H1 (cell line): ENCODE measurements around the gene C17orf50. TPM values are rescaled to one million over a fixed set of nuclear protein-coding genes. Genes with fewer than 3 reads are reported as not detected.

Experiments used
- BRCA1 ChIP-seq: IDR thresholded peaks from 2 replicates; pipeline ENCODE4 v1.6.1; 2012; ENCODE audit warnings: low read depth, low read length, improper control_type of control experiment
- CTBP2 ChIP-seq: IDR thresholded peaks from 2 replicates; pipeline ENCODE4 v1.7.0; 2011; ENCODE audit warnings: borderline replicate concordance, mild to moderate bottlenecking, moderate library complexity, mixed read lengths, low read length; ENCODE audit not compliant: insufficient read depth, insufficient read length
- FOSL1 ChIP-seq: IDR thresholded peaks from 2 replicates; pipeline ENCODE4 v1.6.1; 2011; ENCODE audit warnings: mild to moderate bottlenecking, low read depth, low read length, moderate library complexity; ENCODE audit not compliant: insufficient read depth
- GABPA ChIP-seq: IDR thresholded peaks from 2 replicates; pipeline ENCODE4 v1.6.1; 2011; ENCODE audit warnings: mild to moderate bottlenecking, low read length, moderate library complexity, borderline replicate concordance; ENCODE audit not compliant: insufficient read depth
- HDAC2 ChIP-seq, 2 experiments: fragments of 300-600 bp in 1 of 2; sonication (generic) in 1 of 2; IDR thresholded peaks; 2 replicates each; pipeline ENCODE4 v1.6.1; 2011 to 2012; ENCODE audit warnings: low read depth in 2 of 2, low read length in 2 of 2, mild to moderate bottlenecking in 2 of 2, moderate library complexity in 2 of 2, borderline replicate concordance in 1 of 2, inconsistent platforms in 1 of 2
- JUN ChIP-seq: IDR thresholded peaks from 2 replicates; pipeline ENCODE4 v1.6.1; 2011; ENCODE audit warnings: low read depth, mild to moderate bottlenecking, improper control_type of control experiment, low read length
- MAFK ChIP-seq: IDR thresholded peaks from 2 replicates; pipeline ENCODE4 v1.6.1; 2012; ENCODE audit warnings: low read depth, mild to moderate bottlenecking, improper control_type of control experiment, low read length
- NRF1 ChIP-seq: IDR thresholded peaks from 2 replicates; pipeline ENCODE4 v1.6.1; 2011; ENCODE audit warnings: mild to moderate bottlenecking, low read depth, low read length, improper control_type of control experiment
- PHF8 ChIP-seq: fragments of 200-600 bp; sonication (generic); conservative IDR thresholded peaks from 2 replicates; pipeline ENCODE4 v1.7.1; 2012; ENCODE audit warnings: low read depth, mild to moderate bottlenecking, inconsistent platforms, low read length, moderate library complexity
- POU5F1 ChIP-seq: IDR thresholded peaks from 2 replicates; pipeline ENCODE4 v1.6.1; 2011; ENCODE audit warnings: low read depth, mild to moderate bottlenecking, low read length, moderate library complexity
- RFX5 ChIP-seq: IDR thresholded peaks from 2 replicates; pipeline ENCODE4 v1.6.1; 2011; ENCODE audit warnings: low read depth, low read length, improper control_type of control experiment, borderline replicate concordance
- SP1 ChIP-seq: IDR thresholded peaks from 2 replicates; pipeline ENCODE4 v1.6.1; 2011; ENCODE audit warnings: low read depth, low read length
- TAF7 ChIP-seq: optimal IDR thresholded peaks from 2 replicates; pipeline ENCODE3; 2011; ENCODE audit warnings: low read depth, mild to moderate bottlenecking, inconsistent platforms, low read length, moderate library complexity, borderline replicate concordance
- TBP ChIP-seq: IDR thresholded peaks from 2 replicates; pipeline ENCODE4 v1.6.1; 2011; ENCODE audit warnings: low read depth, low read length, improper control_type of control experiment
- TCF12 ChIP-seq: IDR thresholded peaks from 2 replicates; pipeline ENCODE4 v1.6.1; 2011; ENCODE audit warnings: low read depth, mild to moderate bottlenecking, low read length
- polyA plus RNA-seq, 7 experiments: library from polyadenylated mRNA; depleted of rRNA in 3 of 7; stranded (reverse) in 5 of 7; unstranded in 2 of 7; fragments of >200 nt in 5 of 7; fragments of 200-250 nt in 2 of 7; gene quantifications; 1 replicate in 5 of 7; 2 replicates in 1 of 7; 4 replicates in 1 of 7; pipeline versions ENCODE4 v1.2.1 to v1.2.3, GENCODE V29; 2011 to 2013; ENCODE audit warnings: missing spikeins in 2 of 7, mixed read lengths in 2 of 7
- total RNA-seq: library from RNA; stranded (reverse); fragmentation: NEBNext Ultra II Directional; extraction: Animal tissue kit (Norgen Biotek cat#: 25700); gene quantifications from 2 replicates; pipeline ENCODE4 v1.2.1, GENCODE V29; 2021
- TF ChIP-seq, protein P1 (sequence below): IDR thresholded peaks from 2 replicates; pipeline ENCODE4 v1.6.1; 2012; ENCODE audit warnings: inconsistent platforms
- TF ChIP-seq, protein P2 (sequence below): IDR thresholded peaks from 2 replicates; pipeline ENCODE4 v1.6.1; 2012; ENCODE audit warnings: low read length, inconsistent platforms
- TF ChIP-seq, protein P3 (sequence below): IDR thresholded peaks from 2 replicates; pipeline ENCODE4 v1.6.1; 2011; ENCODE audit warnings: low read length, improper control_type of control experiment
- TF ChIP-seq, protein P4 (sequence below): IDR thresholded peaks from 2 replicates; pipeline ENCODE4 v1.6.1; 2012; ENCODE audit warnings: inconsistent platforms

Gene C17orf50
- total and polyA plus RNA-seq, 2 of the 8 experiments (the other 6 are each of a cell fraction or from before 2014, with no cell fraction given) = 0.12 TPM; not detected in 1

DNA sequence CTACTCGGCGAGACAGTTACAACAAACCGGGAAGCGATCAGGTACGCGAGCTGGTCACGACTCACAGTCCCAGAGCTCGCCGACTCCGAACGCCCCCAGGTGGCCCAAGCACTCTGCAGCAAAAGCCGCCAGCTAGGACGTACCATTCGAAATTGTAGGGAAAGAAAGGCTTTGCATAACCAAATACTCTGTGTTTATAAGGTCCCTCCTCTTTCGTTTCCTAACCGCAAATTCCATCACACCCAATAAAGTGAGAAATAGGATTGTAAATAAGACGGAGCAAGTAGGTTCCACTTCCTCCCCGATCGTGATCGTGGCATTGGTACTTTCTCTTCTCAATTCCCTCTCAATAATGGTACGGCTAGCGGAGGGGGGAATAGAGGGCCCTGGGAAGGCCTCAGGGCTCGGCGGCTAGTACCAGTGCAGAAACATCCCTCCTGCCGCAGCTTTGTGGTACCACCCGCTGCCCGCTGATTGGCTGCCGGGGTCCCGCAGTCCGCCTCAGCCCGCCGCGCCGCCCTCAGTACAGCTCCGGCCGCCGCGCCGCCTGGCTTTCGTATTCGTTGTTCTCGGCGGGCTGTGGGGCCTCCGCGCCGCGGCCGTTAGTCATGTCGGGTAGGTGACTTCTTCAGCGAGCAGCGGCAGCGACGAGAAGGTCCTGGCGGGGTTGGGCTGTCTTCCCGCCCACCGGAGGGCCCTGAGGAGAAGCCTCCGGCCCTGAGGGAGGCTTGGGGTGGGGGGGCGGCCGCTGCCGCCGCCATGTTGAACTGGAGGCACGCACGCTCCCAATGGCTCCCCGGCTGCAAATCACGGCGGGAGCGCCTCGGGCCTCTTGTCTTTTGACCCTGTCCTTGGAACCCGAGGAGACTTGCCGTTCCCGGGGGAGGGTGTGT, 48.5 kb downstream of the C17orf50 start, which contains the start of gene TAF15 (continued):
- no peak for TF ChIP-seq HDAC2 (IDR thresholded peaks at IDR 0.05; ENCODE audit: borderline replicate concordance in 1 of 2, low read depth in 2 of 2, low read length in 2 of 2)
- TF ChIP-seq PHF8 = peak; percentile 100
- TF ChIP-seq POU5F1 = no peak
- peak; percentile 99 for TF ChIP-seq TAF7
- TF ChIP-seq FOSL1 = peak; percentile 7; the same call in 1 of the 2 replicates
- no peak for TF ChIP-seq NRF1
- TF ChIP-seq MAFK = no peak
- no peak for TF ChIP-seq RFX5
- no peak for TF ChIP-seq TCF12
- TF ChIP-seq, protein P1, sequence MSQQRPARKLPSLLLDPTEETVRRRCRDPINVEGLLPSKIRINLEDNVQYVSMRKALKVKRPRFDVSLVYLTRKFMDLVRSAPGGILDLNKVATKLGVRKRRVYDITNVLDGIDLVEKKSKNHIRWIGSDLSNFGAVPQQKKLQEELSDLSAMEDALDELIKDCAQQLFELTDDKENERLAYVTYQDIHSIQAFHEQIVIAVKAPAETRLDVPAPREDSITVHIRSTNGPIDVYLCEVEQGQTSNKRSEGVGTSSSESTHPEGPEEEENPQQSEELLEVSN = peak; percentile 60; the same call in 1 of the 2 replicates
- no peak for TF ChIP-seq CTBP2
- TF ChIP-seq TBP = peak; percentile 96
- peak; percentile 59 for TF ChIP-seq BRCA1
- TF ChIP-seq, protein P2, sequence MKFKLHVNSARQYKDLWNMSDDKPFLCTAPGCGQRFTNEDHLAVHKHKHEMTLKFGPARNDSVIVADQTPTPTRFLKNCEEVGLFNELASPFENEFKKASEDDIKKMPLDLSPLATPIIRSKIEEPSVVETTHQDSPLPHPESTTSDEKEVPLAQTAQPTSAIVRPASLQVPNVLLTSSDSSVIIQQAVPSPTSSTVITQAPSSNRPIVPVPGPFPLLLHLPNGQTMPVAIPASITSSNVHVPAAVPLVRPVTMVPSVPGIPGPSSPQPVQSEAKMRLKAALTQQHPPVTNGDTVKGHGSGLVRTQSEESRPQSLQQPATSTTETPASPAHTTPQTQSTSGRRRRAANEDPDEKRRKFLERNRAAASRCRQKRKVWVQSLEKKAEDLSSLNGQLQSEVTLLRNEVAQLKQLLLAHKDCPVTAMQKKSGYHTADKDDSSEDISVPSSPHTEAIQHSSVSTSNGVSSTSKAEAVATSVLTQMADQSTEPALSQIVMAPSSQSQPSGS = no peak; the same call in 1 of the 2 replicates
- TF ChIP-seq, protein P3, sequence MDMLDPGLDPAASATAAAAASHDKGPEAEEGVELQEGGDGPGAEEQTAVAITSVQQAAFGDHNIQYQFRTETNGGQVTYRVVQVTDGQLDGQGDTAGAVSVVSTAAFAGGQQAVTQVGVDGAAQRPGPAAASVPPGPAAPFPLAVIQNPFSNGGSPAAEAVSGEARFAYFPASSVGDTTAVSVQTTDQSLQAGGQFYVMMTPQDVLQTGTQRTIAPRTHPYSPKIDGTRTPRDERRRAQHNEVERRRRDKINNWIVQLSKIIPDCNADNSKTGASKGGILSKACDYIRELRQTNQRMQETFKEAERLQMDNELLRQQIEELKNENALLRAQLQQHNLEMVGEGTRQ = no peak
- TF ChIP-seq, protein P4, sequence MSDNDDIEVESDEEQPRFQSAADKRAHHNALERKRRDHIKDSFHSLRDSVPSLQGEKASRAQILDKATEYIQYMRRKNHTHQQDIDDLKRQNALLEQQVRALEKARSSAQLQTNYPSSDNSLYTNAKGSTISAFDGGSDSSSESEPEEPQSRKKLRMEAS = peak; percentile 56; the same call in 1 of the 2 replicates
- TF ChIP-seq JUN = no peak
- TF ChIP-seq SP1 = peak; percentile 90
- TF ChIP-seq GABPA = no peak
